Activated B cell treated with CpG ODN at 0.5 μM for 24 hours (primary cell): Measurements from ENCODE around the gene ATG14. TPM values are rescaled to one million over a fixed set of nuclear protein-coding genes. Genes with fewer than 3 reads are reported as not detected.

ENCODE experiments used
- ATAC-seq: fragments of 200-7000 bp; cut with Tn5 transposase; one replicate; pipeline ENCODE4 v1.10.0; 2021; ENCODE audit warnings: low read depth, mild to moderate bottlenecking, moderate library complexity
- CTCF ChIA-PET: fragments of 350-600 bp; sonication (Branson Sonifier 250); formaldehyde crosslinking; loops from one replicate; lab custom pipeline; 2021; ENCODE audit warnings: antibody characterized with exemption; lab: Charles Lee
- POLR2A ChIA-PET: fragments of 350-600 bp; sonication (Branson Sonifier 250); formaldehyde crosslinking; loops from one replicate; lab custom pipeline; 2021; ENCODE audit warnings: antibody characterized with exemption; lab: Charles Lee
- DNase-seq: peaks from one replicate; pipeline ENCODE4 v3.0.0; 2022
- H3K27ac Mint-ChIP-seq: one replicate; pipeline ENCODE4 v1.8.0; 2020; ENCODE audit warnings: mixed read lengths
- H3K27me3 Mint-ChIP-seq: one replicate; pipeline ENCODE4 v1.8.0; 2021; ENCODE audit warnings: mixed read lengths
- H3K36me3 Mint-ChIP-seq: one replicate; pipeline ENCODE4 v1.8.0; 2021; ENCODE audit warnings: low read depth, mixed read lengths
- H3K4me1 Mint-ChIP-seq: one replicate; pipeline ENCODE4 v1.8.0; 2021; ENCODE audit warnings: mixed read lengths
- H3K4me3 Mint-ChIP-seq: one replicate; pipeline ENCODE4 v1.8.0; 2020; ENCODE audit warnings: mild to moderate bottlenecking, mixed read lengths
- H3K9me3 Mint-ChIP-seq: one replicate; pipeline ENCODE4 v1.8.0; 2020; ENCODE audit warnings: mixed read lengths
- intact Hi-C: fragments of 100-400 bp; cut with micrococcal nuclease; formaldehyde crosslinking; loops from one replicate; pipeline ENCODE4 v1.15.1; 2024
- total RNA-seq: library from RNA; stranded (reverse); gene quantifications from 2 replicates; pipeline ENCODE4 v1.2.3, GENCODE V29; 2022
- TF ChIP-seq, protein P1 (sequence below): fragments of 200-600 bp; IDR thresholded peaks from one replicate; pipeline ENCODE4 v1.8.0; 2022; ENCODE audit warnings: antibody characterized with exemption, mild to moderate bottlenecking

ATG14 gene
- total RNA-seq, 1 donor from 2014 or later, result 12.1 TPM

DNA sequence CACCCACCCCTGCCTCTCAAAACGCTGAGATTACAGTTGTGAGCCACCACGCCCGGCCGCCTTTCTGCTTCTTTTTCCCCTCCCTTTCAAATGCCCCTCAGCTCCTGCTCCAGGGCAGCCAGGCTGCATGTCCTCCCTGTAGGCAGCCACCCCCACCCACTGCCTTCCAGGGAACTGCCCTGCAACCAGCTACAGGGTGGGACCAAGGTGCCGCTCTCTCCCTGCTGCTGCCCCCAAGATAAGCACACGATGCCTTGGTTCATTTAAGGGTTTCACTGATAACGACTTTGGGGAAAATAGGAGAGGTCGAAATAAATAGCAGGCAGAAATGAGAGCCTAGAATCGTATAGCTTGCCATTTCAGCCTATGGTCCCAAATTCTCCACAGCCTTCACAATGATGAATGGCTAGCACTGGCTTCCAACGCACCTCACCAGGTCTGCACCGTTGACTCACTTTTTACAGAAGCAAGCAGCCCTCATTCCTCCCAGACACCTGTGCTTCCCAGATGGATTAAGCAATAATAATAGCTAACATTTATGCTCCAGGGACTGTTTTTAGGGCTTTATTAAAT, 40.7 kb downstream of the ATG14 start:
- TF ChIP-seq, protein P1, sequence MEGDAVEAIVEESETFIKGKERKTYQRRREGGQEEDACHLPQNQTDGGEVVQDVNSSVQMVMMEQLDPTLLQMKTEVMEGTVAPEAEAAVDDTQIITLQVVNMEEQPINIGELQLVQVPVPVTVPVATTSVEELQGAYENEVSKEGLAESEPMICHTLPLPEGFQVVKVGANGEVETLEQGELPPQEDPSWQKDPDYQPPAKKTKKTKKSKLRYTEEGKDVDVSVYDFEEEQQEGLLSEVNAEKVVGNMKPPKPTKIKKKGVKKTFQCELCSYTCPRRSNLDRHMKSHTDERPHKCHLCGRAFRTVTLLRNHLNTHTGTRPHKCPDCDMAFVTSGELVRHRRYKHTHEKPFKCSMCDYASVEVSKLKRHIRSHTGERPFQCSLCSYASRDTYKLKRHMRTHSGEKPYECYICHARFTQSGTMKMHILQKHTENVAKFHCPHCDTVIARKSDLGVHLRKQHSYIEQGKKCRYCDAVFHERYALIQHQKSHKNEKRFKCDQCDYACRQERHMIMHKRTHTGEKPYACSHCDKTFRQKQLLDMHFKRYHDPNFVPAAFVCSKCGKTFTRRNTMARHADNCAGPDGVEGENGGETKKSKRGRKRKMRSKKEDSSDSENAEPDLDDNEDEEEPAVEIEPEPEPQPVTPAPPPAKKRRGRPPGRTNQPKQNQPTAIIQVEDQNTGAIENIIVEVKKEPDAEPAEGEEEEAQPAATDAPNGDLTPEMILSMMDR, result no peak
- intact Hi-C loops, result loop anchor here (5.0 kb wide), 1 partner anchor 99 kb away; the partner anchor contains the start of gene FBXO34
- Mint-ChIP-seq H3K4me3 (no peak overlapping the region), H3K36me3 (peaks cover 72% of the 10 kb centered on the region), H3K27me3 (no peaks in the 10 kb centered on the region), H3K27ac (no peak overlapping the region), H3K9me3 (no peaks in the 10 kb centered on the region), H3K4me1 (peaks cover 10% of the 10 kb centered on the region)
- ATAC-seq (no peak), DNase-seq (no peak)
- ChIA-PET POLR2A (no interaction called here), CTCF (no interaction called here)

DNA sequence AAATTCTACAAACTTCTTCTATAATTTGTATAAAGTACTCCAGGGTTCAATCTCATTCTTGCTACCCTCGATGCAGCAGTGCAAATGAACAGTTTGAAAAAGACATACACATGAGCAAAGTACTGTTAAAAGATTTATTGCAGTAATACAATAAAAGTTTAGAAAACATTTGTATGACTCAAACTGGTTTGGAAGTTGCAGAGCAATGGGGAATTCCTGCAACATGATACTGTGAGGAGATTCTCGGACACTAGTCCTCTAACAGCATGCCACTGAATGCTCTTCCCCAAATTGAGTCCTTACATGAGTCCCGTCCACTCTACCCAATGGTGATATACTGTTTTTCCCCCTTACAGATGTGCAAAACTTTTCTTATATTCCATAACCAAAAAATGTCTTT, 45.4 kb downstream of the ATG14 start:
- H3K36me3 Mint-ChIP-seq, result peaks cover 61% of the 10 kb centered on the region
- TF ChIP-seq, protein P1, result no peak
- DNase-seq (no peak), ATAC-seq (no peak)
- ChIA-PET CTCF (no interaction called here), POLR2A (no interaction called here)
- intact Hi-C loops, result loop anchor here (10.0 kb wide), 1 partner anchor 1109 kb away; no protein-coding TSS in a partner anchor
- H3K9me3 Mint-ChIP-seq, result peaks cover 3% of the 10 kb centered on the region
- no peak overlapping the region for H3K27ac Mint-ChIP-seq
- no peaks in the 10 kb centered on the region for H3K27me3 Mint-ChIP-seq
- no peaks in the 10 kb centered on the region for H3K4me1 Mint-ChIP-seq
- no peak overlapping the region for H3K4me3 Mint-ChIP-seq

DNA sequence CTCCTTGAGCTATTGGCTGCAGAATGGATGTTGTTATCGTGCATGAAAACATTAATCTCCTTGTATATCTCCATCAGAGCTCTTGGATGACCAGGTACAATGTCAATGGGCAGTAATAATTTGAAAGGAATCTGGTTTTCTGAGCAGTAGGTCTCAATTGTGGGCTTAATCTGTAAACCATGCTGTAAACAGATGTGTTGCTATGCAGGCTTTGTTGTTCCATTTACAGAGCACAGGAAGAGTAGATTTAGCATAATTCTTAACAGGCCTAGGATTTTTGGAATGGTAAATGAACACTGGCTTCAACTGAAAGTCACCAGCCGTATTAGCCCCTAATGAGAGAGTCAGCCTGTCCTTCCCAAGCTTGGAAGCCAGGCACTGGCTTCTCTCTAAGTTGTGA, 50.4 kb downstream of the ATG14 start:
- intact Hi-C loops, result loop anchor here (10.0 kb wide), 1 partner anchor 1114 kb away; no protein-coding TSS in a partner anchor
- Mint-ChIP-seq H3K36me3 (peaks cover 14% of the 10 kb centered on the region), H3K4me1 (no peaks in the 10 kb centered on the region), H3K9me3 (peaks cover 3% of the 10 kb centered on the region), H3K27me3 (no peaks in the 10 kb centered on the region), H3K27ac (no peak overlapping the region), H3K4me3 (no peak overlapping the region)
- DNase-seq, result no peak
- no peak for ATAC-seq
- ChIA-PET CTCF (no interaction called here), POLR2A (no interaction called here)
- TF ChIP-seq, protein P1, result no peak

DNA sequence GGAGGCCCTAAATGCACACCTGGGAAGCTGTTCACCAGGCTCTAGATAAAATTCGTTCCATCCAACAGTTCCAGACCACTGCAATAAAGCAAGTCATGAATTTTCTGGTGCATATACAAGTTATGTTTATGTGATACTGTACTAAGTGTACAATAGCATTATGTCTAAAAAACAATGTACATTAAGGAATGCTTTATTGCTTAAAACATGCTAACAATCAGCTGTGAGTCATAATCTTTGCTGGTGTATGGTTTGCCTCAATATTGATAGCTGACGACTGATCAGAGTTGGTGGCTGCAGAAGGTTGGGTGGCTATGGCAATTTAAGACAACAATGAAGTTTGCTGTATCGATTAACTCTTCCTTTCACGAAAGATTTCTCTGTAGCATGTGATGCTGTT, 52.3 kb downstream of the ATG14 start:
- DNase-seq, result no peak
- no peak overlapping the region for H3K4me3 Mint-ChIP-seq
- H3K4me1 Mint-ChIP-seq, result peaks cover 2% of the 10 kb centered on the region
- H3K36me3 Mint-ChIP-seq, result peaks cover 3% of the 10 kb centered on the region
- TF ChIP-seq, protein P1, result no peak
- H3K27me3 Mint-ChIP-seq, result no peaks in the 10 kb centered on the region
- no peaks in the 10 kb centered on the region for H3K9me3 Mint-ChIP-seq
- ChIA-PET POLR2A (no interaction called here), CTCF (no interaction called here)
- intact Hi-C loops, result no loop called here
- no peak for ATAC-seq
- H3K27ac Mint-ChIP-seq, result no peak overlapping the region

DNA sequence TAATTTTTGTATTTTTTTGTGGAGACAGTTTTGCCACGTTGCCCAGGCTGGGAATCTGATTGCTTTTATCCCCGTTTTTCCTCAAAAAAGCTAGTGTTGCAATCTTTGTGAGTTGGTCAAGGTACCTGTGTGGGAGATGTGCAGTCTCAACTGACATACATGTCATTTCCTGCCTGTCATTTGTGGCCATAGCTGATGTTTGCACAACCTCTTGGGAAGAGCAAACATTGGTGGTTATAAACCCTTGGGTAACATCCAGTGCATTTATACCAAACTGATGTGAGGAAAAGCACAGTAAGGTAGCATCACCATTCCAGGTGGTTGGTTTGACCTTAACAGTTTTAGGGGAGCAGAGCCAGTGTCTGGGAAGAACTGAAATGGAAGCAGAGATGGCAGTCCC, 54.7 kb downstream of the ATG14 start:
- H3K36me3 Mint-ChIP-seq, result peaks cover 6% of the 10 kb centered on the region
- H3K9me3 Mint-ChIP-seq, result no peaks in the 10 kb centered on the region
- no peaks in the 10 kb centered on the region for H3K27me3 Mint-ChIP-seq
- POLR2A ChIA-PET, result interaction anchor here (0.6 kb wide), 1 partner anchor 142 kb away, joined by 3 read pairs; no protein-coding TSS in a partner anchor
- no peak for DNase-seq
- intact Hi-C loops, result no loop called here
- CTCF ChIA-PET, result interaction anchor here (1.3 to 3.7 kb wide), 2 partner anchors 86 to 111 kb away, joined by 3 to 50 read pairs; partner anchors contain the start of gene FBXO34
- peaks cover 2% of the 10 kb centered on the region for H3K4me1 Mint-ChIP-seq
- TF ChIP-seq, protein P1, result no peak
- H3K4me3 Mint-ChIP-seq, result no peak overlapping the region
- H3K27ac Mint-ChIP-seq, result no peak overlapping the region
- no peak for ATAC-seq
